Measurements from ENCODE around the gene ELOF1. TPM values are rescaled to one million over a fixed set of nuclear protein-coding genes. Genes with fewer than 3 reads are reported as not detected.

ELOF1 gene
- total and polyA plus RNA-seq, 9 donors = 30.4 to 57.4 (median 49.2) TPM

GRCh38 chr19:11506101-11506555 lies 52.9 kb downstream of the ELOF1 start:
- H3K4me3 ChIP-seq = peak overlapping the region; percentile 91
- intact Hi-C loops (cut with DNase I) = no loop called here
- WGBS, 3 donors = 23 to 39% (median 28%) methylated on average over 13 to 20 of the region's 20 CpGs

GRCh38 chr19:11505504-11506100 lies 53.4 kb downstream of the ELOF1 start, which contains the start of gene ZNF653:
TSS of gene ZNF653 (minus strand) at chr19:11505839. CDS start at chr19:11505786, 53 bp downstream.
- Histone ChIP-seq H3K4me3 (peak within 1 kb of the TSS; percentile 91), H3K4me1 (ENCODE audit: insufficient read depth) (peaks cover 3% of the 10 kb centered on the region), H3K36me3 (no peaks in the 10 kb centered on the region), H3K9me3 (no peaks in the 10 kb centered on the region), H3K27me3 (no peaks in the 10 kb centered on the region), H3K27ac (peak within 1 kb of the TSS; percentile 74 to 91)
- TF ChIP-seq EP300 (IDR thresholded peaks at IDR 0.05) = no peak
- TF ChIP-seq POLR2A (IDR thresholded peaks at IDR 0.05) = peak; percentile 25
- TF ChIP-seq CTCF (IDR thresholded peaks at IDR 0.05) = no peak
- intact Hi-C loops (cut with DNase I) = no loop called here
- DNase-seq = peak; percentile 94 to 97 (median 95)
- 1% methylated on average over 54 to 65 of the region's 65 CpGs for WGBS, 3 donors

More at GRCh38 chr19:11506101-11506555, 52.9 kb downstream of the ELOF1 start:
- Histone ChIP-seq H3K27me3 (no peaks in the 10 kb centered on the region), H3K4me1 (ENCODE audit: insufficient read depth) (peaks cover 3% of the 10 kb centered on the region), H3K27ac (peak overlapping the region in 1 of 2 donors; percentile 91), H3K36me3 (no peaks in the 10 kb centered on the region), H3K9me3 (no peaks in the 10 kb centered on the region)
- TF ChIP-seq POLR2A (IDR thresholded peaks at IDR 0.05) (no peak), EP300 (IDR thresholded peaks at IDR 0.05) (no peak), CTCF (IDR thresholded peaks at IDR 0.05) (no peak)
- no peak for DNase-seq

- Histone ChIP-seq H3K36me3 (no peaks in the 10 kb centered on the region), H3K27ac (peak overlapping the region; percentile 74 to 91), H3K4me1 (ENCODE audit: insufficient read depth) (peaks cover 3% of the 10 kb centered on the region), H3K4me3 (peak overlapping the region; percentile 91), H3K27me3 (no peaks in the 10 kb centered on the region), H3K9me3 (no peaks in the 10 kb centered on the region)
- intact Hi-C loops (cut with DNase I) = no loop called here
- no peak for TF ChIP-seq POLR2A (IDR thresholded peaks at IDR 0.05)
- no peak for TF ChIP-seq CTCF (IDR thresholded peaks at IDR 0.05)
- TF ChIP-seq EP300 (IDR thresholded peaks at IDR 0.05) = no peak
- peak; percentile 97 to 98 (median 97) for DNase-seq
- 1 to 4% (median 1%) methylated on average over 2 to 33 of the region's 33 CpGs for WGBS, 3 donors
These were observed 54.0 kb downstream of the ELOF1 start for GRCh38 chr19:11505032-11505503.

- H3K9me3 ChIP-seq = no peaks in the 10 kb centered on the region
- no peaks in the 10 kb centered on the region for H3K27me3 ChIP-seq
- WGBS, 3 donors = 35 to 39% (median 39%) methylated on average over 7 of the region's 7 CpGs
- peak overlapping the region; percentile 91 for H3K4me3 ChIP-seq
- H3K36me3 ChIP-seq = no peaks in the 10 kb centered on the region
- intact Hi-C loops (cut with DNase I) = no loop called here
- peak overlapping the region in 1 of 2 donors; percentile 91 for H3K27ac ChIP-seq
- no peak for TF ChIP-seq POLR2A (IDR thresholded peaks at IDR 0.05)
- no peak for TF ChIP-seq EP300 (IDR thresholded peaks at IDR 0.05)
- TF ChIP-seq CTCF (IDR thresholded peaks at IDR 0.05) = no peak
- DNase-seq = no peak
- peaks cover 3% of the 10 kb centered on the region for H3K4me1 ChIP-seq (ENCODE audit: insufficient read depth)
These were observed 54.5 kb downstream of the ELOF1 start for GRCh38 chr19:11504502-11505031.

Small RNA genes within 50 kb of the gene (small RNA-seq; reads per million reads assigned to genes)
- not detected for gene RN7SL833P

Other genes with a start within 250 kb of the ELOF1 start
- gene RAB3D, start 219.6 kb downstream of the ELOF1 start, total RNA-seq = 10 to 100 TPM in 5 of 7 donors, 1 to 10 TPM in 2; 6.8 to 27.2 (median 17.3) TPM
- gene RAB3D, start 219.6 kb downstream of the ELOF1 start, polyA plus RNA-seq = 1 to 10 TPM; 4.7 to 9.1 TPM
- gene TMEM205, start 213.0 kb downstream of the ELOF1 start, total RNA-seq = 100 to 1,000 TPM in 2 of 7 donors, 10 to 100 TPM in 5; 64.0 to 296 (median 80.5) TPM
- 10 to 100 TPM; 71.4 to 99.5 TPM for gene TMEM205, start 213.0 kb downstream of the ELOF1 start, polyA plus RNA-seq
- 10 to 100 TPM; 21.0 to 38.6 (median 30.2) TPM for gene CCDC159, start 212.7 kb downstream of the ELOF1 start, total RNA-seq
- gene CCDC159, start 212.7 kb downstream of the ELOF1 start, polyA plus RNA-seq = 10 to 100 TPM; 31.9 to 41.9 TPM
- 10 to 100 TPM; 12.3 to 42.5 (median 31.5) TPM for gene PLPPR2, start 203.8 kb downstream of the ELOF1 start, total RNA-seq
- 10 to 100 TPM; 11.6 to 23.2 TPM for gene PLPPR2, start 203.8 kb downstream of the ELOF1 start, polyA plus RNA-seq
- 1 to 10 TPM in 6 of 7 donors, under 1 TPM in 1; 0.60 to 3.3 (median 2.5) TPM for gene SWSAP1, start 184.6 kb downstream of the ELOF1 start, total RNA-seq
- 1 to 10 TPM; 1.4 to 2.4 TPM for gene SWSAP1, start 184.6 kb downstream of the ELOF1 start, polyA plus RNA-seq
- 10 to 100 TPM in 1 of 7 donors, 1 to 10 TPM in 6; 2.5 to 19.9 (median 4.8) TPM for gene EPOR, start 174.9 kb downstream of the ELOF1 start, total RNA-seq
- gene EPOR, start 174.9 kb downstream of the ELOF1 start, polyA plus RNA-seq = 1 to 10 TPM; 3.7 to 5.0 TPM
- 10 to 100 TPM in 1 of 7 donors, 1 to 10 TPM in 6; 2.2 to 28.0 (median 5.6) TPM for gene RGL3, start 139.9 kb downstream of the ELOF1 start, total RNA-seq
- gene RGL3, start 139.9 kb downstream of the ELOF1 start, polyA plus RNA-seq = 10 to 100 TPM in 1 of 2 donors, 1 to 10 TPM in 1; 2.5 to 10.5 TPM
- 1 to 10 TPM in 2 of 7 donors, under 1 TPM in 5; 0.18 to 5.4 (median 0.56) TPM for gene ODAD3, start 124.1 kb downstream of the ELOF1 start, total RNA-seq
- gene ODAD3, start 124.1 kb downstream of the ELOF1 start, polyA plus RNA-seq = 1 to 10 TPM in 1 of 2 donors, under 1 TPM in 1; 0.42 to 1.1 TPM
- 100 to 1,000 TPM in 6 of 7 donors, 10 to 100 TPM in 1; 76.5 to 338 (median 291) TPM for gene PRKCSH, start 123.6 kb downstream of the ELOF1 start, total RNA-seq
- 100 to 1,000 TPM; 224 to 239 TPM for gene PRKCSH, start 123.6 kb downstream of the ELOF1 start, polyA plus RNA-seq
- not detected for gene ELAVL3, start 78.2 kb downstream of the ELOF1 start, total RNA-seq
- not detected for gene ELAVL3, start 78.2 kb downstream of the ELOF1 start, polyA plus RNA-seq
- 10 to 100 TPM in 6 of 7 donors, 1 to 10 TPM in 1; 7.7 to 16.8 (median 11.4) TPM for gene ZNF653, start 53.4 kb downstream of the ELOF1 start, total RNA-seq
- 1 to 10 TPM; 2.9 to 9.5 TPM for gene ZNF653, start 53.4 kb downstream of the ELOF1 start, polyA plus RNA-seq
- gene ECSIT, start 30.1 kb downstream of the ELOF1 start, total RNA-seq = 10 to 100 TPM; 57.0 to 84.8 (median 58.2) TPM
- 10 to 100 TPM; 16.3 to 73.1 TPM for gene ECSIT, start 30.1 kb downstream of the ELOF1 start, polyA plus RNA-seq
- 100 to 1,000 TPM in 1 of 7 donors, 10 to 100 TPM in 6; 13.9 to 485 (median 59.2) TPM for gene CNN1, start 20.4 kb downstream of the ELOF1 start, total RNA-seq
- 100 to 1,000 TPM in 1 of 2 donors, 10 to 100 TPM in 1; 76.5 to 725 TPM for gene CNN1, start 20.4 kb downstream of the ELOF1 start, polyA plus RNA-seq
- 10 to 100 TPM in 6 of 7 donors, 1 to 10 TPM in 1; 7.9 to 54.4 (median 17.1) TPM for gene ACP5, start 18.4 kb upstream of the ELOF1 start, total RNA-seq
- gene ACP5, start 18.4 kb upstream of the ELOF1 start, polyA plus RNA-seq = 10 to 100 TPM; 30.5 to 66.9 TPM
- 10 to 100 TPM; 16.3 to 31.5 (median 17.9) TPM for gene ZNF627, start 38.3 kb upstream of the ELOF1 start, total RNA-seq
- 10 to 100 TPM; 14.4 to 16.1 TPM for gene ZNF627, start 38.3 kb upstream of the ELOF1 start, polyA plus RNA-seq
- 10 to 100 TPM in 1 of 7 donors, 1 to 10 TPM in 6; 4.9 to 12.1 (median 8.6) TPM for gene ZNF823, start 179.7 kb upstream of the ELOF1 start, total RNA-seq
- gene ZNF823, start 179.7 kb upstream of the ELOF1 start, polyA plus RNA-seq = 1 to 10 TPM; 3.8 to 5.9 TPM
- gene ZNF441, start 207.8 kb upstream of the ELOF1 start, total RNA-seq = 10 to 100 TPM in 6 of 7 donors, 1 to 10 TPM in 1; 8.3 to 26.7 (median 14.8) TPM
- 1 to 10 TPM; 6.5 to 7.0 TPM for gene ZNF441, start 207.8 kb upstream of the ELOF1 start, polyA plus RNA-seq
- 1 to 10 TPM; 2.2 to 6.5 (median 4.5) TPM for gene ZNF491, start 239.3 kb upstream of the ELOF1 start, total RNA-seq
- 1 to 10 TPM; 2.9 to 3.4 TPM for gene ZNF491, start 239.3 kb upstream of the ELOF1 start, polyA plus RNA-seq

Measured in ovary (tissue), 9 donors.